Stimulated activated CD4-positive, alpha-beta T cell treated with anti-CD3 and anti-CD28 coated beads, Interleukin-4, amount 100 ng/mL, for 48 hours (primary cell): Measurements from ENCODE around the gene GINS2.
A peak's percentile ranks its signal among the peaks of the same experiment; 100 is the strongest.

Source experiments
- DNase-seq, 2 donors: peaks; one replicate each; pipeline ENCODE4 v3.0.0-alpha.2; 2020; ENCODE audit warnings: low read depth in 2 of 2

The GINS2 gene

DNA sequence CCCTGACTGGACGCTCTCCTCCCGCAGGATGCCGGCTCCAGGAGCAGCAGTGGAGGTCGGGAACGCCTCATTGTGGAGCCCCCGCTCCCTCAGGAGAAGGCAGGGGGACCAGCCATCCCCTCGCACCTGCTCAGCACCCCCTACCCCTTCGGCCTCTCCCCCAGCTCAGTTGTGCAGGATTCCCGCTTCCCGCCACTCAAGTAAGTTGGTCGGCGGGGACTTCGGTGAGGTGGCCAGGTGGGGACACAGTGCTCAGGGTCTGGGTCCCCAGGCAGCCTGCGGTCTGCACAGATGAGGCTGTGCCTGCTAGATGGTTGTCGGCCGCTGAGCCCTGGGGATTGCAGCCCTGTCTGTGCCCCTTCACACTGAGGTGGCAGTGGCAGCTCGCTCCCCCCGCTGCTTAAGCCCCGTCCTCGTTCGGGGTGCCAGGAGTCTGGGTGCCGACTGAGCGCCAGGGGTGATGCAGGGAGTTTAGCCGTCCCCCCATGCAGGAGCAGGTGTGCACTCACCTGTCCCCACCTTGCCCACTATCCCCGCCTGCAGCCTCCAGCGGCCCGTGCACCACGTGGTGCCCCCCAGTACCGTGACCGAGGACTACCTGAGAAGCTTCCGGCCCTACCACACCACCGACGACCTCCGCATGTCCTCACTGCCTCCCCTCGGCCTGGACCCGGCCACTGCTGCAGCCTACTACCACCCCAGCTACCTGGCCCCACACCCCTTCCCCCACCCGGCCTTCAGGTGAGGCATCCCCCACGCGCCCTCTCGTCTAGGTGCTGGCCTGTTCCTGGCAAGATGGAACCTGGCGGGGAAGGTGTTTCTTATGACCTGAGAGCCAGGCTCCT is 34.3 kb downstream of the GINS2 start:
- no peak for DNase-seq

DNA sequence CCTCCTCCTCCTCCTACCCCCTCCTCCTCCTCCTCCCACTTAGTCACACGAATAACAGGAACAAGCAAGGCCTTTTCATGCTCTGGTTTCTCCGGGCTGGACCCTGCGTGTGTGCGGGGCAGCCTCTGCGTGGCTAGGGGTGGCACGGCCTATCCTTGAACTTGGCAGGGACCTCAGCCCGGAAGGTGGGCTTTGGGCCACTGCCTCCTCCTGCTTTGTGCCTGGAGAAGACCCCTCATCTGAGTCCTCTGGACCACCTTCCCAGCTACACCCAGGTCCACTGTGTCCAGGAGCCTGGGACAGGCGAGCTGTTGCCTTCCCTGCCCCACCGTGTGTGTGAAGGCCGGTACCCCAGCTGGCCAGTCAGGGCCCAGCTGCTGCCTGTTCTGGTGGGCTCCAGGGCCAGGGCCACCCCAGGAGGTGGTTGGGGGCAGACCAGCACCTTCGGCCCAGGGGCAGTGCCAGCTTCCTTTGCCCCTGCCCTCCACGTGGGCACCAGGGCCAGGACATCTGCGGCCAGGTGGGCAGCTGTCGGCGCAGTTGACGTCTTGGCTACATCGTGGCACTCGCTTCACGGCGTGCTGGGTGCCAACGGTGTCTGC is 35.4 kb downstream of the GINS2 start:
- no peak for DNase-seq

DNA sequence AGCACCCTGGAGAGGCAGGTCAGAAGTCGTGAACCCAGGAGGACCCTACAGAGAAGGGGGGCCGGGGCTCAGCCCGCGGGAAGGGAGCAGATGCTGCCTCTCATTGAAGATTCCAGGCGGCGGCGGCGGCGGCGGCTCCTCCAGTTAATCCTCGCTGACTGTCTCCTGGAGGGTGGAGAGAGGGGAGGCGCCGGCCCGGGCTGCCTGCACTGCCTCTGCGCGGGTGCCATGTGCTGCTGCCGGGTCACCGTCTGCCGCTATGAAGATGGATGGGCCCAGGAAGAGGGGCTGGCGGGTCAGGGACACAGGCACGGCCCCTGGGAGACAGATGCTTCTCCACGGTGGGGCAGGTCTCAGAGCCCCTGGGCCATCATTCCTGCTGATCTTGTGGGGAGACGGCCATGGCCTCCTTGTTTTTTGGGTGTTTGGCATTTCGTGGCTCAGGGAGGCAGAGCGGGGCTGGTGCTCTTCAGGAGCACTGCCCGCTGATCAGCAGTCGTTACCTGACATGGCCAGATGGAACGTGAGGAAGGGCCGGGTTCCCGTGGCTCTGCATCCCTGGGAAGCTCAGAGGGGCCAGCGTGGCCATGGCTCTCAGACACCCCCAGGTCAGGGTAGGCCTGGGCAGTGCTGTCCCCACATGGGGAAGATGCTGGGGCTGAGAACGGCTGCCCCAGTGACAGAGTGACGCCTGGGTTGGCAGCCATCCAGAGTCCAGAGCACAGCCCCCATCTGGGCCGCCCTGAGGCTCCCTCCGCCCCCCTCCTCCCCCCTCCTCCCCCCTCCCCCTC is 36.1 kb downstream of the GINS2 start:
- peak in 1 of 2 donors; percentile 21 for DNase-seq

GRCh38 chr16:85651629-85652430 is 36.9 kb downstream of the GINS2 start:
- no peak for DNase-seq

DNA sequence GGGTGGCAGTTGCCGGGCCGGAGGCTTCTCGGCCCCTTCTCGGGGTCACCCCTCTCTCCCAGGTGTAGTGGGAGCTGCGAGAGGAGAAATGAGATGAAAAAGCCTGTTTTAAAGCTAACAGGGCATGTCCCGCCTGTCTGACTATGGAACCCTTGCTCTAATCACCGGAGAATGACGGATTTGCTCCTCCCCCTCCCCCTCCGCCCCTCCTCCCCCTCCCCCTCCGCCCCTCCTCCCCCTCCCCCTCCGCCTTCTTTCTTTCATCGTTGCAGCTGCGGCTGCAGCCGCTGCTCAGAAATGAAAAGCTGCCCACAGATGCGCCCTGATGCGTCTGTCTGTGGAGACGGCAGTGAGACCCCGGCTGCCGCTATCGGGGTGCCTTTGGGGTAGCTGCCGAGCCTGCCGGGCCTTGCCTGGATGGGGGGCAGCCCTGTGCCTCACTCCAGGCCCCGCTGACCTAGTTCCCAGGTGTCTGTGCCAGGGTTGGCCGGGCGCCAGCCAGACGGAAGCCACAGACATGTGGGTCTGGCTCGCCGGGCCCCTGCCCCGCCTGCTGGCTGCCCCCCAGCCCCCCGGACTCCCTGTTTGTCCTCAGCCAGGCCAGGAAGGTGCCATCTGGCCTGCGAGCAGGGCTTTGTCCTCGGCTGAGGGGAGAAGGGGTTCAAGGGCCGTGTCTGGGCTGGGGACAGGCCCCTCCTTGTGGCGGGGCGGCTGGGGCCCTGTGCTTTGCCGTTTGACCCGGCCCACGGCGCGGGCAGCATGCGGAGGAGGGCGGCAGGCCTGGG is 37.7 kb downstream of the GINS2 start:
- no peak for DNase-seq

- DNase-seq = no peak
These were observed 38.5 kb downstream of the GINS2 start for GRCh38 chr16:85650135-85650843.

DNA sequence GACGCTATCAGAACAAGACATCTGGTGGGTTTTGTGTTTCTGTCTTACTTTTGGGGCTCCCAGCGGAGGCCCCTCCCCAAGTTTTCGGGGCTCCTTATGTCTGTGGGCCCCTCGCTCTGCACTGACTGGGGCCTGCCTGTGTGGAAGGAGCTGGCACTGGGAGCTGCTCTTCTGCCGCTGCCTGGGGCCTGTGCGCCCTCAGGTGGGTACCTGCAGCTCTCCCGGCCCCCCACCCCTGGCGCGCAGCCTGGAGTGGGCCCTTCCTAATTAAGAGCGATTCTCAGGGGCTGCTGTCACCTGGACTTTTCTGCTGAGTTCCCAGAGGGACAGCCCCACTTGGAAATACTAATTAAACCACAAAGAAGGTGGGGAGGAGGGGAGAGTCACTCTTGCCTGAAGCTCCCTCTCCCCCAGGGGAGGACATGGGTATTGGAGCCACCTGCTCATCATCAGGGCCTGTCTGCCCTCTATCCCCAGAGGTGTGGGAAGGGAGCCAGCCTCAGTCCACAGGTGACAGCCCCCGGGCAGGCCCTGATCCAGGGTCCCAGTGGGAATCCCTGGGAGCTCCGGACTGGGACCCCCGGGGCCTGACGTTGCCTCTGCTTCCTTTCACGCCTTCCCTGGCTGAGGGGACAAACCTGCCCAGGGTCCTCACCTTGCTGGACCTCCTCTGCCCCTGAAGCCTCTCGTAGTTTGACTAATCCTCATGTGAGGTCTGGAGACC is 39.2 kb downstream of the GINS2 start:
- DNase-seq = no peak

GRCh38 chr16:85648805-85649204 is 39.9 kb downstream of the GINS2 start:
- no peak for DNase-seq

DNA sequence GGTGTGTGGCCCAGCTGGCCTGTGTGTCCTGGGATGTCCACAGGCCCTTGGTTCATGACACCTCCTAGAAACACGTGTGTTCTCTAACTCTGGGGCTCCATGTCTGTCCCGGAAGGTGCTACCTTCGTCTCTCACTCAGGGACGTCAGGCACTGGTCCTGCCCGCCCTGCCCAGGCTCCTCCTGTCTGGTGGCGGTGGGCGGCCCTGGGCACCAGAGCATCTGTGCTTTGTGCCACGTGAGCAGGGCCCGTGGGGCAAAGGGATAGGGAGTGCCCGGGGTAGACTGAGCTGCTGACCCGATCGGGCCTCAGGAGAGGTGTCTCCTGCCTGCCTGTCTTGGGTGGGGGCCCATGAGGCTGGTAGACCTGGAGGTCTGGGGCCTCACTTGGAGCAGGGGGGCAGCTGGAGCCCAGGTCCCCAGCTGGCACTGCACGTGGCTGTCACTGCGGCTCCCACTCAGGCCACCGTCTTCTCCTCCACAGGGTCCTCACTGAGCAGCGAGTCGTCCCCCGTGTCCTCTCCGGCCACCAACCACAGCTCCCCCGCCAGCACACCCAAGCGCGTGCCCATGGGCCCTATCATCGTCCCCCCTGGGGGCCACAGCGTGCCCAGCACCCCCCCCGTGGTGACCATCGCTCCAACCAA is 40.6 kb downstream of the GINS2 start:
- no peak for DNase-seq

GRCh38 chr16:85646976-85647375 is 41.8 kb downstream of the GINS2 start:
- DNase-seq = no peak

- DNase-seq = no peak
These were observed 42.3 kb downstream of the GINS2 start for GRCh38 chr16:85646358-85646907.

DNA sequence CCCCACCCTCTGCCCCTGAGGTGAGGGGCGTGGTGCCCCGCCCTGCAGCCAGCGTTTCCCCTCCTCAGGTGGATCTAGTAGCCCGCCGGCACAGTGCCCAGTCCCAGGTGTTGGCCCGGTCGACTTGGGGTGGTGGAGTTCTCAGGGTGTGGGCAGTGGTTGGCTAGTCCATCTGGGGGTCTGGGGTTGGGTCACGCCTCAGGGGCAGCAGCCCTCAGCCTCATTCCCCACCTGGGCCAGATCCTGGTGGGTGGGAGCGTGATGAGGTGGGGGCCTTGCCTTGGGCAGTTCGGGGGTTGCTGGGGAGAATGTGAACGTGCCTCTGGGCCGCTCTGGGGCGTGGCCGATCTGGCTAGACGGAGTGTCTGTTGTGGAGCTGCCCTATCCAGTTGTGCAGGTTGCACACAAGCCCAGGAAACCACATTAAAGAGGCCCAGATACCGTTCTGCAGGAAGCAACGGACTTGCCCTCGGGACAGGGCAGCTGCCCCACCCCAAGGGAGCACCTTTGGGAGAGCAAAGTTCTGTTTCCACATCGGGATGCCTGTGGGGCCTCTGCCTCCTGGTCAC is 43.6 kb downstream of the GINS2 start:
- DNase-seq = no peak

DNA sequence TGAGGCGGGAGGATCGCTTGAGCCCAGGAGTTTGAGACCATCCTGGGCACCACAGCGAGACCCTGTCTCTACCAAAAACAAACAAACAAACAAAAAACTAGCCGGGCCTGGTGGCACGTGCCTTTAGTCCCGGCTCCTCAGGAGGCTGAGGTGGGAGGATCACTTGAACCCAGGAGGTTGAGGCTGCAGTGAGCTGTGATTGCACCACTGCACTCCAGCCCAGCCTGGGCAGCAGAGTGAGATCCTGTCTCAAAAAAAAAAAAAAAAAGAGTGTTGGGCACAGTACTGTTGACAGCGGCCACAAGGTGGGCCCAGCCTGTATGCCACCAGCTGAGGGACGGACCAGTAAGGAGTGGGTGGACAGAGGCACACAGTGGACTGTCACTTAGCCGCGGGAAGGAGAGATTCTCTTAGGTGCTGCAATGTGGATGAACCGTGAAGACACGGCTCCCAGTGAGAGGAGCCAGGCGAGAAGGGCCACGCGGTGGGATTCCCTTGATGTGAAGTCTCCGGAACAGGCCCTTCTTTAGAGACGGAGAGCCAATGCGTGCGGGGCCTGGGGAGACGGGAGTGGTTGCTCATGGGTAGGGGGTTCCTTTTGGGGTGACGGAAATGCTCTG is 44.6 kb downstream of the GINS2 start:
- no peak for DNase-seq

- no peak for DNase-seq
These were observed 45.1 kb downstream of the GINS2 start for GRCh38 chr16:85643631-85644030.

DNA sequence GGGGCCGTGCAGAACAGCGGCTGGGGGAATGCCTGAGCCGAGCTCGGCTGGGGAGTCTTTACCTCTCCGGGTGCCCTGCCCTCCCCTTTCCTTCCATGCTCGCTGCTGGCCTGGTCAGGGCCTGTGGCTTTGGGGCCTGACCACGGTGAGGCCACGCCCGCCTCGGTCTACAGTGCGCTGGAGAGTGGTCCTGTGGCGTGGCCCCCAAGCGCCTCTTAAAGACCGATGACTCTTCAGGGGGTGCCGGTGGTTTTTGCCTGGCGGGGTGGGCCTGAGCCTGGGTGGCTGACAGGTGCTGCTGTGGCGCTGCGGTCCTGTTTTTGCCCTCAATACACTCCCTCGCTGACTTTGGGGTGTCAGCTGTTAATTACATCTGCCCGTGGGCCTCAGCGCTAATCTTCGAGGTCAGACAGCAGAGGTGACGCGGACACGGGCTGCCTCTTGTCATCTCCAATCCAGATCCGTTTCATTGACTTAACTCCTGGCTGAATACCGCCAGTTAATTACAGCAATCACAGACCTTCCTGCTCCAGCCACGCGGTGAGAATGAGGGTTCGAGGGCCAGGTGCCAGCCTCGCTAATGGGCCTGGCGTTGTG is 45.9 kb downstream of the GINS2 start:
- no peak for DNase-seq

GRCh38 chr16:85641776-85642176 is 47.0 kb downstream of the GINS2 start:
- DNase-seq = no peak

DNA sequence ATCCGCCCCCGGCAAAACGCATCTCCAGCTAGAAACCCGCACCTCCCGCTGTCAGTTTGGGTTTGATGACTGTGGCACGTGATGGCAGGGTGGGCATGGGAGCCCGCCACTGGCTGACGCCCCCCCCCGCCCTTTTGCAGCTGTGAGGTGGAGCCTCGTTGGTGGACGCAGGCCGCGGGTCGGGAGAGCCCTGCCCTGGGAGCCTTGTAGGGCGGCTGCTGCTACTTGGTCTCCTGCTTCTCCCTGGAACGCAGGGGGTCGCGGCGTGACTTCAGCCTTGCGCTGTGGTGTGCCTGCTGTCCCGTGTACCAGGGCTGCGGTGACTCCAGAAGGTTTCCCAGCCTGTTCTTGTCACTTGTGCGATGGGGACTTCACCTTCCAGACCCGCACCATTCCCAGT is 47.4 kb downstream of the GINS2 start:
- no peak for DNase-seq

- DNase-seq = no peak
These were observed 48.2 kb downstream of the GINS2 start for GRCh38 chr16:85640585-85640984.
